HG02938 (cell line): ENCODE data around the gene BIK.

Experiments used
- ATAC-seq: cut with Tn5 transposase; IDR thresholded peaks from one replicate; pipeline ENCODE4 v1.9.1; 2021; ENCODE audit warnings: mild to moderate bottlenecking, moderate library complexity; ENCODE audit not compliant: unreplicated experiment

The BIK gene

DNA sequence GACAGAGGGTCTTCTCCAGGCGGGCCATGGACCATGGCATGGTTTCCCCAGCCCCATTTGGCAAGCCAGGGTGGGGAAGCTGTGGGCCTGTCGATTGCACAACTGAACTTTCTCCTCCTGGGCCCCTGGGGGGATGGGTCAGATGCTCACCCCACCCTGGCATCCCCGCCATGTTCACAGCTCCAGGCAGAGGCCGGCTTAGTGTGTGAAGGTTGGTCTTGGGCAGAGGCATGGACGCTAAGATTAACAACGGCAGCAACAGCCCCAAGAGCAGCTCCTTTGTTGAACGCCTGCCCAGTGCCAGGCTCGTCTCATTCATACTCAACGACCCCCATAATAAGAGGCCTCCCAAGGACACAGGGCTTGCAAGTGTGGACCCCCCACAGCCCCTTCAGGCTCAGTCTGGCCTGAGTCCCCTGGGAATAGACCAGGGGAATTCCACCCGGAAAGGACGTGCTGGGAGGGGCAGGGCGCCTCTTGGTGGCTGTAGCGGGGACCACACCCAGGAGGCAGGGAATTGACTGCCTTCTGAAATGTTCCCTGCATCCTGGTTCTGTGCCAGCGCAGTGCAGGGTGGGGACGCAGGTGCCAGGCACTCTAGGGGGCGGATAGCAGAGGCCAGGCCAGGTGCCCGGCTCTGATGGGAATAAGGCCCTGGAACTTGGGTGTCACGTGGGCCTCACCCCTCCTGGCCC is 49.1 kb downstream of the BIK start:
- no peak for ATAC-seq

DNA sequence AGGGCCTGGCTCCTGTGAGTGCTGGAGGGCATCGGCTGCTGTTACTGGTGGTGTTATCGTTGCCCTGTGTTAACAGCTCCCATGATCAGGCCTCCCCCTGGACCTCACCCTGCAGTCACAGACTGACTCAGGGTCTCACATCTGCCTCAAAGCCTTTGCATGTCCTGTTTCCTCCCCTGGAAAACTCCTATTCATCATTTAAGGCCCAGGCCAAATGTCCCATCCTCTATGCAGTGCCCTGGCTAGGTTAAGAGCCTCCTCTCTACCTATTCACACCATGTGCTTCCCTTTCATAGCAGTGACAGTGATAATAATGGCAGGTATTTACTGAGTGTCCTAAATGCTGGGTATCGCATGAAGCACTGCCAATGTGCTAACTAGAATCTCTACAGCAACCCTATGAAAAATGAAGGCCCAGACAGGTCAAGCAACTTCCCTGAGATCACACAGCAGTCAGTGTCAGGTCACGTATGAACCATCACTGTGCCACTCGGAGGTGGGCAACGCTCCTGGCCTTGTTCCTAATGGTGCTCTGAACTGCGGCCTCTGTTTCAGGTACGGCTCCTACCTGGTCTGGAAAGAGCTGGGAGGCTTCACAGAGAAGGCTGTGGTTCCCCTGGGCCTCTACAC is 50.1 kb downstream of the BIK start:
- no peak for ATAC-seq

DNA sequence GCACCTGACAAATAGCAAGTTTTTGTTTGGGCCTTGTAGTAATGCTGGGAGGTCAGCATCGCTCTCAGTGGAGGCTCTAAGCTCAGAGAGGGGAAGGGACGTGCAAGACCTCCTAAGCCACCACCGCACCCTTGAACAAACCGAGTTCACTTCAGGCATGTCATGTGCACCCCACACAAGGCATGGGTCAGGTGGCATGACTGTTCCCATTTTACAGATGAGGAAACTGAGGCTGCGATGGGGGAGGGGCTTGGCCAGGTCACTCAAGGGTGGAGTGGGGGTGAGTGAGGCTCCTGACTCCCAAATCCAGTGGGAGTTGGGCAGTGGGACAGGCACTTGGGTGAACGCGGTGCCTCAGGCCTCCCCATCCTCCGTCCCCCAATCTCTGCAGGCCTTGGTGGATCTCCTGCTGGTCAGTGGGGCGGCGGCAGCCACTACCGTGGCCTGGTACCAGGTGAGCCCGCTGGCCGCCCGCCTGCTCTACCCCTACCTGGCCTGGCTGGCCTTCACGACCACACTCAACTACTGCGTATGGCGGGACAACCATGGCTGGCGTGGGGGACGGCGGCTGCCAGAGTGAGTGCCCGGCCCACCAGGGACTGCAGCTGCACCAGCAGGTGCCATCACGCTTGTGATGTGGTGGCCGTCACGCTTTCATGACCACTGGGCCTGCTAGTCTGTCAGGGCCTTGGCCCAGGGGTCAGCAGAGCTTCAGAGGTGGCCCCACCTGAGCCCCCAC is 52.0 kb downstream of the BIK start:
- no peak for ATAC-seq

DNA sequence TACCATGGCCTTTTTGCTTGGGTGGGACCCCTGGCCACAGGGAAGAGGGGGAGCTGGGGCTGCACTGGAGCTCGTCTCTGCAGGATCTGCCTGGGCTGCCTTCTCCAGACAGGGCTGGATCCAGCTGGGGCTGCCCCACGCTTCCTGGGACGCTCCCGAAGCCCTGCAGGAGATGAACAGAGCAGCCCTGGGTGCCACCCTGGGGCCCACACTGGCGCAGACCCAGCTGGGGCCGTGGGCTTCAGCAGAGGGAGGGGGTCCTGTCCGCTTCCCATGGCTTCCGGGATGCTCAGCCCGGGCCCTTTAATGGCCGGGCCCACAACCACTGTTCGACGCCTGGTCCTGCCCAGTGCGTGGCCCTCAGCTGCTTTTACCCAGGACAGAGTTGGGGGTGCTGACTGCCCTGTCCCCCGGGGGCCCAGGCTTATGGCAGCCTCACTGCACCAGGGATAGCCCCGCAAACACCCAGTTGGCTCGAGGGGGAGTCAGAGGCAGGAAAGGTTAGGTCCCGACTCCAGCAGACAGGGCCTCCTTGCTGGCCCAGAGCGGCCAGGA is 52.8 kb downstream of the BIK start:
- ATAC-seq, result no peak

DNA sequence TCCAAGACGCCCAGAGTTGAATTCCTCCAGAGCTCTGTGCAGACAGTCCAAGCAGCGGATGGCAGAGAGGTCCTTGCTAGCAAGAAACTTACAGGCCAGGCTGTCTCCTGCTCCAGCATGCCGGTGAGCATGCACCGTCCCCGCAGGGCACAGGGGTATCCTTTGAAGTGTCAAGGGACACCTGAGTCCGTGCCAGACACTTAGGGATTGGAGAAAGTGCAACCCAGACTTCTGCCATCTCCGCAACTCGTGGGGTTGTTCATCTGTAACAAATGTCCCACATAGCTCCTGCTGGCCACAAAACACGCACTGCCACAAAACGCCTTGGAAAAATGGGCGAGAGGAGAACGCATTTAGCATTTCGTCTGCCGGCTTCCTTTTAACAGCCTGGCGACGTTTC is 54.1 kb downstream of the BIK start:
- no peak for ATAC-seq

DNA sequence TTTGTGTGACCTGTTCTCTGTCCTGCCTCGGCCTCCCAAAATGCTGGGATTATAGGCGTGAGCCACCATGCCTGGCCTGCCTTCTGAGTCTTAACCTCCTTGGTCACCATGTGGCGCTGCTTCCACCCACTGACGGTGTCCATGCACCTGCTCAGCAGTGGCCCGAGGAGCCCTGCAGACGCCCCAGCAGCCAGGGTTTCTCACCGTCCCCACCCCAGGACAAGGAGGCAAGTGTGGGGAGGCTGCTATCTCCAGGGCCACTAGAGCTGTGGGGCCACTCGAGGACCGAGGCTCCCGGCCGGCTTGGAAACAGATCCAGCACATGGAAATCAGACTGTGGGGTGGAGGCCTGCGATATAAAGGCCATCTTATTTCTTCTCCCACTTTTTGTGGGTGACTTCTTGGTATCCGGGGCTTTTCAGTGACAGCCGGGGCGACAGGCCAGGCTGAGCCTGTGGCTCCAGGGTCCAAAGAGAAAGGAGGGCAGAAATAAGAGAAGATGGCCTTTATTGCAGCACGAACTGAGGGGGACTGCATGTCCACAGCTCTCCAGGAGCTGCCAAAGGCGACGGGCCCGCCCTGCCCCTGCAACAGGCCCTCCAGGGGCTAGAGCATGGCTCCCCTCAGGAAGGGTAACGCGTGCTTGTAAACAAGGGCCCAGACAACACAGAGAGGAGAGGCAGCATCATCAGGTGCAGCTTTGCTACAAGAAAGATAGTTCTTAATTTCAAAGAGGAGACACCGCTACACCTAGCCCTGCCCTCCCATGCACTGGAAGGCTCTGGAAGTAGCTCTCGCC is 55.8 kb downstream of the BIK start:
- no peak for ATAC-seq

DNA sequence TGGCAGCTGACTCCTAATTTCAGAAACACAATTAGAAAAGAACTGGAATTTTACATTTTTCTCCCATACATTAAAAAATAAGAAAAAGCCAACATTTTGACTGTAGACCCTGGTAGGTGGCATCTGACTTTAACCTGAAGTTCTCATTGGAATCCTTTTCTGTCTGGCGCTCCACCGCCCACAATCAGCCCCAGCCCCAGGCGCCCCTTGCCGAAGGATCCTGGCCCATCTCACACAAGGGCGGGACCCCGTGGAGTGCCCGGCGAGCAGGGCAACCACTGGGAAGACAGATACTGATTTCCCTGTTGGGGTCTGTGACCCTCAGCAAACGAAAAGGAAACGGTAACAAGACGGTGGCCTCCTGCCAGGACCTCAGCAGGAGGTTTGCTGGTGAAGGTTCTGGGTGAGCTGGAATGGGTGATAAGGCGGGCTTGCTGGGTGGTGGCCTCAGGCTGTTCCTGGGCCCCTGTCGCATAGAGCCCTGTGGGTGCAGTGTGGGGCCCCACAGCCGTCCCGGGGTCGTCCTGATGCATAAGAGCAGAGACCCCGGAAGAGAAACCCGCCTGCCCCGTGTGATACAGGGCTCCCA is 56.5 kb downstream of the BIK start:
- ATAC-seq, result no peak

DNA sequence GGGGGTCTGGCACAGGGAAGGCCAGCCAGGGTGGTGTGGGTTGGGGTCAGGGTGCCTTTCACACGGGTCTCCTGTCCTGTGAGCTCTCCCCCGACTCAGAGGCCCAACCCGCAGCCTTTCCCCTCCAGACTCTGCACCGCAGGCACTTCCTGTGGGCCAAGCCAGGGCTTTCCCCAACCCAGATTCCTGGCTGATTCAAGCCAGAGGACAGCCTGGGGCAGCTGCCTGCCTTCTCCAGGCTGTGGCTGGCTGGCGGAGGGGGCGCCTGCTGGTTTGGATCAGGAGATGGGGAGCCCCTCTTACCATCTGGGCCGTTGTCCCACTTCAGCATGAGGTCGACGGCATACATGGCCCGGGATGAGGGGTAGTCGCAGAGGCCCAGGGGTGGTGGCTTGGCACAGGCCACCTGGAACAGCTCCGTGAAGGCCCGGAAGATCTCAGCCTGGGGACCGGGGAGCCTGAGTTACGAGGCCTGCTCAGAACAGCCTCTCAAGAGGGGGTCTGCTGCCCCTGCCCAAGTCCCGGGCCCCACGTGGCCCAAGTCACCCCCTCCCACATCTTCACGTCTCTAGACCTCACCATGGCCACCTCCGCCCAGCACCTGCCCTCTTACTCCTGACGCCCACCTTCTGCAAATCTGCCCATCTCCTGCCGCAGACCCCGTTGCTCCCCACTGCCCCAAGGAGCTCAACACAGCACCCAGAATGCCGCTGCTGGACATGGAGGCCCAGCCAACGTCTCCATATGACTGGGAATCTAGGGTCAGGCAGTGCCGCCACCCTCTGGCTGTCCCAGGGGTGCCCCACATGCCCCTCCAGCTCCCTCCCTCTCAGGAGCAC is 58.1 kb downstream of the BIK start:
- no peak for ATAC-seq

DNA sequence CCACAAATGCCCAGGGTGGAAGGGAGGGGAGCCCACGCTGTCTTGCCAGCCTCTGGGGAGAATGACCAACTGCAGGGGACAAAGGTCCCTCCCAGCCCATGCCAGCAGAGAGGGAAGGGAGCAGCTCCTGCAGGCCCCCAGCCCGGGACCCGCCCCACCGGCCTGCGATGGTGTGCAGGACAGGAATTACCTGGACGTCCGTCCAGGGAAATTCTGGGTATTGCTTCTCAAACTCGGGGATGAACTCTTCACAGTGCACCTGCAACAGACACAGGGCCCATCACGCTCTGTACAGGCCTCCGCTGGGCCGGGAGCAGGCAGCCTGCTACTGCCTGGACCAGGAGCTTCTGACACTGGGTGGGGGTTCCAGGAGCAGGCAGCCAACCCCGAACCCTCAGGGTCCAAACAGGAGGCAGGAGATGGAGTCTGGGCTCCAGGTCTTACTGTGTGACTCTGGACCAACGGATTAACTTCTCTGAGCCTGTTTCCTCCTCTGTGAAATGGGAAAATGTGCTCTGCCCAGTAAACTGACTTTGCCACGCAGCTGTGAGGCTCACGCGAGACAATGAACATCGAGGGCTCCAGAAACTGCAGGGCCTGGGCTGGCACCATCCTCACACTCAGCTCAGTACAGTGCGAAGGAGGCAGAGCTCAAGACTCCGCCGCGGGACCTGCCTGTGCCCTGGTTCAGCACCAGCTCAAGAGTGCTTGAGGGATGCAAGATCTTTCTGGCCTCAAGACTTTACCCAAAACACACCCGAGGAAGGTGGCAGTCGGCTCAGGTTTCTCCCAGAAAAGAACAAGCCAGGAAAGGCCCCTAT is 59.0 kb downstream of the BIK start:
- ATAC-seq, result no peak

DNA sequence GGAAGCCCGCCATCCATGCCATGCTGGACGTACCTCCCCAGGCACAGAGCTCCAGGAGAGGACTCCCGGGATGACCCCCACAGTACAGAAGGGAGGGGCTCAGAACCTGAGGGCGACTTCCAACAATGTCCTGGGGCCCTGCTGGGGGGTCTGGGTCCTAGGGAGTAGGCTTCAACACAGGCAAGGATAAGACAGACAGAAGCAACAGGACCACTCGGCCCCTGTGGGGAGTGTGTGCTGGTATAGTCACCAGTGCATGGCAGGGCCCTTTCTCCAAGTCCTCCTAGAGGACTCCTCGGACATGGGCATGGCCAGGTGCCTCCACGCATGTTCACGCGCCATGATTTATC is 59.6 kb downstream of the BIK start:
- no peak for ATAC-seq

DNA sequence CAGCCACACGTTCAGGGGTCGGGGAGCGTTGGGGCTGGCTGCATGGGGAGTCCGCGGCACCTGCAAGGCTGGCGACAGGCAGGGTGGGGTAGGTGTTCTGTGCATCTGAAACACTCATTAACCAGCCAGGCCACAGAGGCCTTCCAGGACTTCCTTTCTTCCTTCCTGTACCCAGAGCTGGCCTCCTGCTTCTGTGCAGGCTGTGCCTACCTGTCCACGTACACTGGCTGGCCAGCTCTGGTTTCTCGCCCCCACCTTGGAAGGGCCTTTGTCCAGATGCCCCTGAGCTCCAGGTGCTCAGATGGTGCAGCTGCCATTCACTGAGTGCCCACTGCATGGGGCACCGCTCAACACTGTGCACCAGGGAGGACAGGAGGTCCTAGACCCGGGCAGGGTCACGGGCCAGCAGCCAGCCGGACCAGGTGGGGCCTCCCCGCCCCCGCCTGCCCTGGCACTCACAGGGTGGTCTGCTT is 60.5 kb downstream of the BIK start:
- no peak for ATAC-seq

DNA sequence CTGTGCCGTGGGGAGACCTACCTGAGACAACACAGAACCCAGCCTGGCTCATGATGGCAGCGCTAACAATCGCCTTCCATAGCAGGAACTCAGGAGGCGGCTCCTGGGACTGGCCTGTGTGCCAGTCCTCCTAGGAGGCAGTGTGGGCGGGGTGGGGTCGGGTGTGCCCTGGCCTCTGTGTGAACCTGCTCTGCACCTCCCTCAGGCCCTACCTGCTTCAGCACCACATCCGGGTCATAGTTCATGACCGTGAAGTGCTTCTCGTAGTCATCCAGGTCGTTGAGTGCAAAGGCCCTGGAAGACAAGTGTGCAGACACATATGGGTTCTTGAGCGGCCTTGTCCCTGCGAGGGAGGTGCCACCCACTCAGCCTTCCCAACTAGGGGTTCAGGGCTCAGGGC is 61.1 kb downstream of the BIK start:
- no peak for ATAC-seq

DNA sequence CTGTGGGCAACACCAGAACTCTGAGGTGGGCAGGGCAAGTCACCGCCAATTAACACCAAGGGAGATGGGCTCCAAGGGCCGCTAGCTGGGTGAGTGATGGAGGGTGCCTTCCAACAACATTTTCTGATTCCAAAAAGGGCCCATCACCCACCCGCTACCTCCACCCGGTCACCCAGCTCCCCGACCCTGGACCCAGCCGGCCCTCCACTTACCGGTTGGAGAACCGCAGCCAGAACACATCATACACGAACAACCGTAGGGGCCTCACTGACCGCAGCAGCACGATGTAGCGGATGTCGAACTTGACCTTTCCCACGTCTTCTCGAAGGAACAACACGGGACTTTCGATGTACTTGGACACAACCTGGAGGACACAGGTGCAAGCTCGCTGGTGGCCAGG is 61.6 kb downstream of the BIK start:
- ATAC-seq, result no peak

DNA sequence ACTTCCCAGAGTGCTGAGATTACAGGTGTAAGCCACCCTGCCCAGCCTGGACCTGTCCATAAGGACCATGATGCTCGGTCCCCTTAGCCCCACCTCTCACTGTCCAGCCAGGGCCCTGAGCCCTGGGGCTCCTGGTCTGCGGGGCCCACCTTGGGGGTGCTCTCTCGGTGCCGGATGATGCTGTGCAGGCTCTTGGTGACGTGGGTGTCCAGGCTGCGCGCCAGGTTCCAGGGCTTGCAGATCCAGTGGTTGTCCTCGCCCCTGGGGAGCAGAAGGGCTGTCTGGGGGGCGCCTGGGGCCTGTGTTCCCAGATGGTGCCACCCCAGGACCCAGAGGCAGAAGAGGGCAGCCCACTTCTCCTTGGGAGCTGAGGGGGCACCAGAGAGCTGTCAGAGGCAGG is 63.0 kb downstream of the BIK start:
- ATAC-seq, result no peak

DNA sequence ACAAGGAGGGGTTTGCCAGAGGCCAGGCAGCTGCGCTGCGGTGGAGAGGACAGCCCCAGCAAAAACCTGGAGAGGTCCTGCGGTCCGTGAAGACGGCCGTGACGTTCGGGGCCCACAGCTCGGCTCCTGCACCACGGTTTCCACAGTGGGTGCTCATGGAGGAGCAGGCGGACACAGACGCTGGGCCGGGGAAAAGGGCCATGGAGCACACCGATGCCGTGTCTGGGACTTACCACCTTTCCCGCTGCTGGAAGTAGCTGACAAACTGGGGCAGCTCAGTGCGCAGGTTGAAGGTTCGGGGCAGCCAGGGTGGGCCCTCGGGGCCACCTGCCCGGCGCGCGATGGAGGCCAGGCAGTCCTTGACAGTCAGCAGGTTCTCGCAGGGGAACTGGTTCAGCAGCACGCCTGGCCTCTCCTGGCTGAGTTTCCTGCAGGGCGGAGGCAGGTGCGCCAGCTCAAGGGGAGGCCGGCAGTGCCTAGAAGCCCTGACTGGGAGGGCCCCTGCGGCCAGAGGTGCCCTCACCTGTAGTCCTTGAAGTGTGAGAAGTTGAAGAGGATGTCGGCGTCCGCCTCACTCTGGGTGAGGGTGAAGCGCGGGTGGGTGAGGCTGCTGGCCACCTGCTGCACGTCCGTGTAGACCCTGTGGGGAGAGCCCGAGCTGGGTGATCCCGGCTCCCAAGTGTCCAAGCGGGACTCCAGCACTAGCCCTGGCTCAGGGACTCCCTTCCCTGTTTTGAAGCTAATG is 63.6 kb downstream of the BIK start:
- ATAC-seq, result no peak

DNA sequence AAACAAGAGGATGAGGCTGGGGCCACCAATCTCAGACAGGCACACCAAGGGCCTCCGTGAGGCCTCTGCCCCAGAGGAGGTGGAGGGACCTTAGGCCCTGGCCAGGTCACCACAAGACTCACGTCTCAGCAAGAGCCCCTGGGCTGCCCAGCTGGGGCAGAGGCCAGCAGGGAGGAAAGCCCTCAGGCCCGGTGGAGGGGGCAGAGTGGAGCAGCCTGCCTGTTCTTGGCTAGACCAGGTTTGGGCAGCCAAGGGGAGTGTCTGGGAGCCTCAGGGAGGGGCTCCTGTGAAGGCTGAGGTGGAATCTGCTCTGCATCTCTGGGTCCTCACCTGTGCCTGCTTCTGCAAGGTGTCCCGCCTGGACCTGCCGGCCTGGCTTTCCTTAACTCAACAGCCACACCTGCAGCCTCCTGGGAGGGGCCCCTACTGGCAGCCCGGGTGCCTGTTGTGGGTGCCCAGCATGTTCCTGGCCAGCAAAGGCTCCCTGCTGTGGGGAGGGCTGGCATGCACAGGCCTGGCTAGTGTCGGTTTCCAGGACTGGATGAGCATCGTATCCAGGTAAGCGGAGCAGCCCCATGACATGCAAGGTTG is 64.5 kb downstream of the BIK start:
- no peak for ATAC-seq

DNA sequence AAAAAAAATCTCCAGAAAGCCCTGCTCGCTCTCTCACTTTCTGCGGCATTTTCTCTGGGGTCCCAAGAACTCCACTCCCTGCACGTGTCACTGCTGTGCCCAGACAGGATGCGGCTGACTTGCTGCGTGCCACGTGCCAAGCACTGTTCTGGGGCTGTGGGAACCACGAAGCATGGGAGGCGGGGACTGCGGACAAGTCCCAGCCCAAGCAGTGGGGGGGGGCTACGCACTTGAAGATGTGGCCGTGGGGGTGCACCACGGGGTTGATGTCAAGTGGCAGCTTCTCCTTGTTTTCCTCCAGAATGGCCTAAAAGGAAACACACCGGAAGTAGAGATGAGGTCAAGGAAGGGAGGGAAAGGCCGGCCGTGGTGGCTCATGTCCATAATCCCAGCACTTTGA is 65.5 kb downstream of the BIK start:
- ATAC-seq, result no peak

DNA sequence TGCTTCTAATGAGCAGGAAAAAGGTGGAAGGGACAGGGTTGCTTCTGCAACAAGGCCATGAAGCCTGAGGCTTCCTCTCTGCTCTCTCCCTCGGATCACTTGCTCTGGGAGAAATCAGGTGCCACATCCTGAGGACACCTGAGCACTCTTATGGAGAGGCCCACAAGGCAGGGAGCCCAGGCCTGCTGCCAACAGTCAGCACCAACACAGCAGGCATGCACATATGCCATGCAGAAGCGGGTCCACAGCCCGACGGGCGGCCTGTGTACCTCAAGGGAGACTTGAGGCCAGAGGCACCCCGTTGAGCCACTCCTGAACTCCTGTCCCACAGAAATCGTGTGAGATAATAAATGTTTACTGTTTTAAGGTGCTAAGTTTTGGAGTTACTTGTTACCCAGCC is 66.9 kb downstream of the BIK start:
- ATAC-seq, result no peak
